Retina (tissue), 1 donor: ENCODE data around the gene PHF11.

Experiments
- DNase-seq: peaks from one replicate; pipeline ENCODE4 v3.0.0-alpha.2; 2016

Gene PHF11

DNA sequence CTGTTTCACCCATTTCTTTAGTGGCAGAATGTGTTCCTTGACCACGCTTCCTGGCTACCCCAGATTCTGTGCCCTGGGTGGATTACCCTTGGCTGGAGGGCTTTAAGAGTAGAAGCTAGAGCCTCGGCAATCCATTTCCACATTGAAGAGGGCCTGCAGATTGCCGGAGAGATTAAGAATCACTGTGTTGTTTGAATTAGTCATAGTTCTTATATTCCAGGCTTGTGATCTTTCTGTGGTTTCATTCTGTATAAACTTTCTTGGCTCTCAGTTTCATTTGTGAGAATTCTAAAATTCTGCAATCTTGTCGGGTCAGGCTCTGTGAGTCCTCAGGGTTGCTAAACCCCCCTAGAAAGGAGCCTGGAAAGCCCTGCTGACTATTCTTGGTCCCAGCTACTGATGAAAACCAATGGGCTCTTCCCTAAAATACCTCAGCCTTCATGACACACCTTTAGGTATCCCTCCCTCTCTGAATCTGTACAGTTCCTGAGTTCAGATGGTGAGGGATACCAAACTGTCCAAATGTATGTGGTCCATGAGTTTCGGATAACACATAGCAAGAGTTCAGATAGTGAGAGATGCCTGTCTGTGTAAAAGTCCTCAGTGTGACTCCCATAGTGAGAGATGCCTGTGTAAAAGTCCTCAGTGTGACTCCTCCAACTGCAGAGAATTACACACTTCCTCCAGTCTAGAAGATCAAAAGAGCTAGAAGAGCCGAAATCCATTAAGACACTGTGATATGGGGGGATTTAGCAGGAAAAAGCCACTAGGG lies 4.3 kb downstream of the PHF11 start:
- no peak for DNase-seq

DNA sequence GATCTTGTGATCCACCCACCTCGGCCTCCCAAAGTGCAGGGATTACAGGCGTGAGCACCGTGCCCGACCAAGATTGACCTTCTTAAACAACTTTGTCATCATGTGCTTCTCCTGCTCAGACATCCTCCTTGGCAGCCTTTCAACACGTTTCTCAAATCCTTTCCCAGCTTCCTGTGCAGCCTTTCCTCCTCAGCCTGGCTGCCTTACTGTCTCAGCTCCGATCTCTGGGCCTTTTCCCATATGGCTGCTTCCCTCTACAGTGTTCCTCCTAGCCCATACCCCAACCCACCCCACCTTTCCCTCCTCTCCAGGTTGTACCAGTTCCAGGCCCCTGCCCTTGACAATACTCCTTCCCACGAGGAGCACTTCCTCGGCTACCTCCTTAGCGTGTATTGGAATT lies 7.2 kb downstream of the PHF11 start:
- no peak for DNase-seq

DNA sequence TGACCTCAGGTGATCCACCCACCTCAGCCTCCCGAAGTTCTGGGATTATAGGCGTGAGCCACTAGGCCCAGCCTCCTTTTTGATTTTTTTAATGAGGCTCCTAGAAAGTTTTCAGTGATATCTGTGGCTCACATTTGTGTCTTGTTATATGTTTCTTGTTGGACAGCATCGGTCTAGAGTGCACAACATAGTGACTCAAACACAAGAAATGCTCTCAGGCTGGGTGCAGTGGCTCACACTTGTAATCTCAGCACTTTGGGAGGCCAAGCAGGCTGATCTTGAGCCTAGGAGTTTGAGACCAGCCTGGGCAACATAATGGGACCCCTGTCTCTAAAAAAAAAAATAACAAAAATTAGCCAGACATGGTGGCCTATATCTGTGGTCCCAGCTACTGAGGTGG lies 8.2 kb downstream of the PHF11 start:
- no peak for DNase-seq

GRCh38 chr13:49512578-49512977 lies 16.8 kb downstream of the PHF11 start:
- DNase-seq: no peak

GRCh38 chr13:49516467-49516866 lies 20.7 kb downstream of the PHF11 start:
- no peak for DNase-seq

DNA sequence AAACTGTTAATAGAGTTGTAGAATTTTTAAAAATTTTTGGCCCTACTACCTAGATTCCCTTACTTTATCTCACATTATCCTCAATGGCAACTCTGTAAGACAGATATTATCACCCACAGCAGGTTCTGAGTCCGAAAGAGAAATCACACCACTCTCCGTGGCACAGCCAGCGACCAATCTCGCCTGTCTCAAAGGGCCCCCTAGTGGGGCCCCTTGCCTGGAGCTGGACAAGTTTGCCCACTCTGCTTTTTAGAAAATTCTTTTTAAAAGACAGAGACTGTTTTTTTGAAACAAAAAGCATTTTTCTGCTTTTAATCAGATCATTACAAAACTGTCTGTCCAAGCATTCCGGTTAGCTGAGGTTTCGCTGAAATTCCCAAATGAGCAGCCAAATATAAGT lies 21.7 kb downstream of the PHF11 start:
- DNase-seq: no peak

DNA sequence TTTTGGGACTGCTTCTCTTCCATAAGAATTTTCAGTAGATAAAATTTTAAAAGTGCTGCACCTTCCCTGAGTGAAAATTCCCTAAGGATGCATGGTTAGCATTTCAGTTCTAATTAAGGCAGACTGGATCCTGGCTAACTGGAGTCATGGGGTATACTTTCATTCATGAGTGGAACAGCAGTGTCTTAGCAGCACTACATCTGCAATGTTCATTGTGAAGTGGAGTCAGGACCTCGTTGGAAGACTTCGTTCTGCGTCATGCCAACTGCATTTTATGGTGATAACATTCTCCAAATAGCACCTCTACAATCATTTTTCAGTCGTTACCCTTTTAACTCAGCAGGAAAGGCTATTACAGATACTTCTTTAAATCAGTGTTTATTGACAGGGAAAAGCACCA lies 25.5 kb downstream of the PHF11 start:
- DNase-seq: no peak

DNA sequence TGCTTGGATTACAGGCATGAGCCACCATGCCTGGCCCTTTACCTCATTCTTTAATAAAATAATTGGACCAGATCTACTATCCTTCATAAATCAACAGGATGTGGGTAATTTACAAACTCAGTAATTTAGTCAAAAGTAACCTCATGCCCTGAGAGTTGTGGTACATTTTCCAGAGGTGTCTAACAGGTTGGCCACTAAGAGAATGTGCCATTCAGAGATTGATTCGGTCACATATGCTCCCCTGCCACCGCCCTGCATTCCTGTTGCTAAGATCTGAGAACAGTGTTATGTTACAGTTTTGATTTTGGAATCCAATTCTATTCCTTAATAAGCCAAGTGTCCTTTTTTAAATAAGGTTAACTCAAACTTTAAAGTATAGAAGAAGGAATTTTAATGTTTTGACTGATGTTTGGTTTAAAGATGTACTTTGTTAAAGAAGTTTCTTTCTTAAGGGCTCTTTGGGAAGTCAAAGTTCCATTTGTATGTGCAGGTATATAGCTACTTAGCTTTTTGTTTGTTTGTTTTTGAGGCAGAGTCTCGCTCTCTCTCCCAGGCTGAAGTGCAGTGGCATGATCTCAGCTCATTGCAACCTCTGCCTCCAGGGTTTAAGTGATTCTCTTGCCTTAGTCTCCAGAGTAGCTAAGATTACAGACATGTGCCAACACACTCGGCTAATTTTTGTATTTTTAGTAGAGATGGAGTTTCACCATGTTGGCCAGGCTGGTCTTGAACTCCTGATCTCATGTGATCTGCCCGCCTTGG lies 29.2 kb downstream of the PHF11 start:
- DNase-seq: no peak

GRCh38 chr13:49527123-49527522 lies 31.4 kb downstream of the PHF11 start:
- DNase-seq: no peak

- no peak for DNase-seq
These were observed 32.4 kb downstream of the PHF11 start for GRCh38 chr13:49528161-49528560.

- DNase-seq: no peak
These were observed 34.7 kb downstream of the PHF11 start for GRCh38 chr13:49530457-49530856.

DNA sequence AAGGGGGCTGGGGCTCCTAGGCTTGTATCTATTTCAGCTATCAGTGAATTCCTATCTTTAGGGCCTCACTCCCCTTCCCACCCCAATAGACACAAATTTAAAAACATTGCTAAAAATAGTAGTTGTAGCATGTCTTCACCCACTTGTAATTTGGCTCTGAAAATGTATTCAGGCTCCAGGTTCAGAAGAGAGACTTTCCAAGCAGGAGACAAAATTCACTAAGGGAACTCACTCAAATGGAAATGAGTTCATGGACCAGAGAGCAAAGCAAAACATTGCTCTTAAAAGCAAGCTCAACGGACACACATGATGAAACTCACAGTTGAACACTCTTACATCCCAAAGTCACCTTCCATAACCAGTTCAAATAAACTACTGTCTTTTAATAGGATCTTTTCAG lies 36.8 kb downstream of the PHF11 start:
- DNase-seq: no peak

- no peak for DNase-seq
These were observed 37.3 kb downstream of the PHF11 start for GRCh38 chr13:49533011-49533410.

- no peak for DNase-seq
These were observed 38.0 kb downstream of the PHF11 start for GRCh38 chr13:49533591-49534269.

DNA sequence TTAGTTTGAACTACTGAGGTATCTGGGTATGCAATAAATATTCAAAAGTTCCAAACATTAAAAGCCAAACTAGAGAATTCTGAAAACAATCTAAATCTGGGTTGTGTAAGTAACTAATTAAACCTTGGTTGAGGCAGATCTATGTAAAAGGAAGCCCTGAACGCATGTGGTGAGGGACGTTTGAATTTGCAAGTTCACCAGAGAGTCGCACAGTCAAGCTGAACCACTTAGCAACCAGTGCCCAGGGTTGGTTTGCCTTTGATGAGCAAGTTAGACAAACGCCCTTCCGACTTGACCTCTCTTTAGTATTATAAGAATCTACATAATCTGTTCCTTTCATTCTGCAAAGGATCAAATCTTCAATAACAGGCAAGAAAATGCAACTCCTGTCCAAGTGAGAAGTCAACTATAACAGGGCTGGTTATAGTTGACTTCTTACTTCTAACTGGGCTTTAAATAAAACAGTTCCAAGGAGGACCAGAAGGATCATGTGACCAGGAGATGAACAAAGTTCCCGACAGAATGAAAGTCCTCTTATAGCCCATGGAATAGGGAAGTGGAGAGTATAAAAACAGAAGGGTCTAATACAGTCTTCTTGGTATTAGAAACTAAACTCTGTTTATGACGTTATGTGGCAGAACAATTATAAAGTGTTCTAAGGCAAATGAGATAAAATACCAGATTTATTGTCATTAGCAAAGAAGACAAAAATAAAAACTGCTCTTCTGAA lies 40.6 kb downstream of the PHF11 start:
- DNase-seq: no peak

DNA sequence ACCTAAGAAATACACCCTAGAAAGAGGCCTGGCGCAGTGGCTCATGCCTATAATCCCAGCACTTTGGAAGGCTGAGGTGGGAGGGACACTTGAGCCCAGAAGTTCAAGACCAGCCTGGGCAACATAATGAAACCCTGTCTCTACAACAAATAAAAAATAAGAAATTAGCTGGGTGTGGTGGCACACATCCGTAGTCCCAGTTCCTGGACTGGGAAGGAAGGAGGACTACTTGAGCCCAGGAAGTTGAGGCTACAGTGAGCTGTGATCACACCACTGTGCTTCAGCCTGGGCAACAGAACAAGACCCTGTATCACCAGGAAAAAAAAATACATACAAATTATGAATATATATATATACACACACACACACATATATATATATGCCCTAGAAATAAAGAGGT lies 42.7 kb downstream of the PHF11 start:
- no peak for DNase-seq

GRCh38 chr13:49539313-49539712 lies 43.6 kb downstream of the PHF11 start:
- DNase-seq: no peak

GRCh38 chr13:49539746-49540145 lies 44.0 kb downstream of the PHF11 start:
- no peak for DNase-seq

- DNase-seq: no peak
These were observed 44.8 kb downstream of the PHF11 start for GRCh38 chr13:49540552-49540951.

GRCh38 chr13:49543656-49544055 lies 47.9 kb downstream of the PHF11 start:
- DNase-seq: no peak

DNA sequence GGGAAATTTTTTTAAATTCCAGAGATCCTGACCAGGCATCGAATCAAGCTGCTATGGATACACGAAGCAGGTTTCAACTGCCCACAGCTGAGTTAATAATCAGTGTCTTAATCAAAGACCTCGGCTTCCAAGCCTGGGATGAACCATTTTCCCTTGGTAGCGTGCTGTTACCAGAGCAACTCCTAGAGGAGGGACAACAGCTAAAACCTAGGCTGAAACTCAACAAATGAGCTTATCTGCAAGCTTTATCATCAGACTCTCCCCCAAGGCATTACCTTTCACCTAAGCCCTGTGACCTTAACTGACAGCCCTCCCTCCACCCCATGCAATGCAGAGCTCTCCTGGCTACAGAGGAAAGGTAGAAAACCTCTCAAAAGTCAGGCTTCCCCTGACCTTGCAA lies 49.9 kb downstream of the PHF11 start:
- no peak for DNase-seq

DNA sequence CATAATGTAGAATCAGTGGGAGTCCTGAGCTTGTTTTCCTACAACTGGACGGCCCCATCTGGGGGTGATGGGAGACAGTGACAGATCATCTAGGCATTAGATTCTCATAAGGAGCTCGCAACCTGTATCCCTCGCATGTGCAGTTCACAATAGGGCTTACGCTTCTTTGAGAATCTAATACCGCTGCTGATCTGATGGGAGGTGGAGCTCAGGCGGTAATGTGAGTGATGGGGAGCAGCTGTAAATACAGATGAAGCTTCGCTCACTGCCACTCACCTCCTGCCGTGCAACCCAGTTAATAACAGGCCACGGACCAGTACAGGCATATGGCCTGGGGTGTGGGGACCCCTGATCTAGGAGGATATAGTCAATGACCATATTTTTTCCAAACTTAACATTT lies 50.8 kb downstream of the PHF11 start:
- peak; percentile 30 for DNase-seq

DNA sequence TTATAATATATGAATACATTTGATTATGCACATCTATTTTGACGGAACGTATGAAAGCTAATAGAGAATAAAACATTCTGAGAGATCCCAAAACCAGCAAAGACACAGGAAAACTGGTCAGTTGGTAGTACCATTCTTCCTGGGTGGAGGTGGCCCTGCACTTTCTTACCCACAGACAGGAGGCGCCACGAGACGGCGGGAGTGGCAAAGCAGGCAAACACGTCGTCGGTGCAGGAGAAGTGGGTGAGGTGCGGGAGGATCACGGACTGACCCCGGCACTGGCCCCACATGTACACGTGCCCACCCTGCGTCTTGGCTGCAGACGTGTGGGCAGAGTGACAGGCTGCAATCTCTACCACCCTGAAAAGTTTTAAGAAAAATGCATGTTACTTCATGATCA lies 53.5 kb downstream of the PHF11 start:
- DNase-seq: no peak
